Loucy (cell line): ENCODE measurements around the gene SYT6.

Source experiments
- H2AFZ ChIP-seq: fragments of 200-600 bp; sonication (generic); 2 replicates; pipeline ENCODE4 v1.6.0; 2016; ENCODE audit warnings: antibody characterized with exemption, mild to moderate bottlenecking, low read length, moderate library complexity
- H3F3A ChIP-seq: fragments of 200-600 bp; 2 replicates; pipeline ENCODE4 v1.6.0; 2016; ENCODE audit warnings: antibody characterized with exemption, low read depth, mild to moderate bottlenecking
- H3K27me3 ChIP-seq: fragments of 200-600 bp; sonication (generic); 2 replicates; pipeline ENCODE4 v1.6.1; 2014; ENCODE audit warnings: low read length, mild to moderate bottlenecking; ENCODE audit not compliant: insufficient read depth, poor library complexity, severe bottlenecking
- H3K36me3 ChIP-seq: fragments of 200-600 bp; sonication (generic); 2 replicates; pipeline ENCODE4 v1.6.1; 2016; ENCODE audit warnings: low read length; ENCODE audit not compliant: insufficient read depth
- H3K4me1 ChIP-seq: fragments of 200-600 bp; sonication (generic); 2 replicates; pipeline ENCODE4 v1.5.1; 2014; ENCODE audit warnings: low read length, mild to moderate bottlenecking; ENCODE audit not compliant: insufficient read depth, poor library complexity, severe bottlenecking
- H3K4me2 ChIP-seq: fragments of 200-600 bp; sonication (generic); 2 replicates; pipeline ENCODE4 v1.6.0; 2014; ENCODE audit warnings: antibody characterized with exemption, low read length, low read depth, mild to moderate bottlenecking; ENCODE audit not compliant: poor library complexity, severe bottlenecking
- H3K4me3 ChIP-seq: fragments of 200-600 bp; sonication (generic); 2 replicates; pipeline ENCODE4 v1.5.1; 2014; ENCODE audit warnings: low read length, mild to moderate bottlenecking, mixed read lengths; ENCODE audit not compliant: poor library complexity, severe bottlenecking
- H3K79me2 ChIP-seq: fragments of 200-600 bp; sonication (generic); 2 replicates; pipeline ENCODE4 v1.6.1; 2014; ENCODE audit warnings: low read length; ENCODE audit not compliant: insufficient read depth
- H3K9ac ChIP-seq: fragments of 200-600 bp; sonication (generic); 2 replicates; pipeline ENCODE4 v1.6.0; 2014; ENCODE audit warnings: mild to moderate bottlenecking, low read depth, low read length, moderate library complexity; ENCODE audit not compliant: poor library complexity, severe bottlenecking
- H3K9me2 ChIP-seq: fragments of 200-600 bp; sonication (generic); replicated peaks from 2 replicates; pipeline ENCODE4 v1.6.1; 2016; ENCODE audit warnings: low read depth, low read length, mixed read lengths
- H3K9me3 ChIP-seq: fragments of 200-600 bp; sonication (generic); 2 replicates; pipeline ENCODE4 v1.6.1; 2014; ENCODE audit warnings: mild to moderate bottlenecking, antibody characterized with exemption, low read length, low read depth; ENCODE audit not compliant: insufficient read depth
- H4K20me1 ChIP-seq: fragments of 200-600 bp; sonication (generic); 2 replicates; pipeline ENCODE4 v1.6.0; 2014; ENCODE audit warnings: antibody characterized with exemption, low read length, mild to moderate bottlenecking; ENCODE audit not compliant: insufficient read depth, poor library complexity, severe bottlenecking
- EZH2phosphoT487 ChIP-seq: fragments of 200-600 bp; IDR thresholded peaks from 2 replicates; pipeline ENCODE4 v1.6.1; 2018; ENCODE audit warnings: antibody characterized with exemption, mild to moderate bottlenecking, moderate library complexity, borderline replicate concordance
- TF ChIP-seq, protein P1 (sequence below): fragments of 200-600 bp; sonication (generic); conservative IDR thresholded peaks from 2 replicates; pipeline ENCODE4 v1.5.1; 2014; ENCODE audit warnings: mild to moderate bottlenecking, antibody characterized with exemption, low read length

Gene SYT6

DNA sequence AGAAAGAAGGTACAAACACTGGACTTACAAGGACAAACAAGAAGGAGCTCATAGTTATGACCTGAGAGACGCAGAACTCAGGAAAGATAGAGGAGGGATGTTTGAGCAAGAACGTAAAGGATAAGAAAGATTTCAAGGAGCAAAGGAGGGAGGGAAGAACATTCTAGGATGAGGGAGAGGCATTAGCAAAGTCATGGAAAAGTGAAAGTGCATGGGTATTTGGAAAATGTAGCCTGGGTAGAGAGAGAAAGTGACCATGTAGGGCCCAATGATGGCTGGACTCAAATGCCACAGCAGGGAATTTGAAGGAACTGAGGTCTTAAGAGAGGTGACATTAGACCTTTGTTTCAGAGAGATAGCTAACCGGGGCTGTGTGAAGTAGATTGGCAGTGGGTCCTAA, 76.5 kb downstream of the SYT6 start:
- no peak overlapping the region for H3K4me3 ChIP-seq
- H3K79me2 ChIP-seq: no peaks in the 10 kb centered on the region
- H3K9me3 ChIP-seq: no peaks in the 10 kb centered on the region; the same call in 1 of the 2 replicates
- no peak overlapping the region for H3K9ac ChIP-seq
- H3K36me3 ChIP-seq: no peaks in the 10 kb centered on the region
- H3K4me1 ChIP-seq: no peaks in the 10 kb centered on the region
- H4K20me1 ChIP-seq: no peaks in the 10 kb centered on the region
- H2AFZ ChIP-seq: no peak overlapping the region
- TF ChIP-seq EZH2phosphoT487: no peak
- TF ChIP-seq, protein P1, sequence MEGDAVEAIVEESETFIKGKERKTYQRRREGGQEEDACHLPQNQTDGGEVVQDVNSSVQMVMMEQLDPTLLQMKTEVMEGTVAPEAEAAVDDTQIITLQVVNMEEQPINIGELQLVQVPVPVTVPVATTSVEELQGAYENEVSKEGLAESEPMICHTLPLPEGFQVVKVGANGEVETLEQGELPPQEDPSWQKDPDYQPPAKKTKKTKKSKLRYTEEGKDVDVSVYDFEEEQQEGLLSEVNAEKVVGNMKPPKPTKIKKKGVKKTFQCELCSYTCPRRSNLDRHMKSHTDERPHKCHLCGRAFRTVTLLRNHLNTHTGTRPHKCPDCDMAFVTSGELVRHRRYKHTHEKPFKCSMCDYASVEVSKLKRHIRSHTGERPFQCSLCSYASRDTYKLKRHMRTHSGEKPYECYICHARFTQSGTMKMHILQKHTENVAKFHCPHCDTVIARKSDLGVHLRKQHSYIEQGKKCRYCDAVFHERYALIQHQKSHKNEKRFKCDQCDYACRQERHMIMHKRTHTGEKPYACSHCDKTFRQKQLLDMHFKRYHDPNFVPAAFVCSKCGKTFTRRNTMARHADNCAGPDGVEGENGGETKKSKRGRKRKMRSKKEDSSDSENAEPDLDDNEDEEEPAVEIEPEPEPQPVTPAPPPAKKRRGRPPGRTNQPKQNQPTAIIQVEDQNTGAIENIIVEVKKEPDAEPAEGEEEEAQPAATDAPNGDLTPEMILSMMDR: no peak
- no peaks in the 10 kb centered on the region for H3K9me2 ChIP-seq
- no peaks in the 10 kb centered on the region for H3K27me3 ChIP-seq
- H3K4me2 ChIP-seq: no peak overlapping the region
- no peaks in the 10 kb centered on the region for H3F3A ChIP-seq

DNA sequence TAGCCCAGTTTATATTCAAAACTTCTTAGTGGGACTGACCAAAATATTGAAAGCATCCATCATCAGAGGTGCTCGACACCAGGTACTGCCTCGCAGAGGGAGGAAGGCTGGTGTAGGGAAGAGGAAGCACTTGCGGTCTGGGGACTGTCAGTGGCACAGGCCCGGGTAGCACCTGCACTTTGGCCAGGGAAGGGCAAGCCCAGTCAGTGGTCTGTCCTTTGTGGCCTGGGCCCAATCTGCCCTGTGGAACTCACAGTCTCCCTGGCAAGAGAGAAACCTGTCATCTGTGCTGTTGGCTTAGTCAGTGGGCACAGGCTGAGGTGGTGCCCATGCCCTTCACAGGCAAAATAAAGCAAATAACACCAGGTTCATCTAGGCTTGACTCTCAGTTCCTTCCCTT, 77.4 kb downstream of the SYT6 start:
- H4K20me1 ChIP-seq: no peaks in the 10 kb centered on the region
- no peak overlapping the region for H3K4me3 ChIP-seq
- TF ChIP-seq EZH2phosphoT487: no peak
- TF ChIP-seq, protein P1: no peak
- H3F3A ChIP-seq: no peaks in the 10 kb centered on the region
- no peaks in the 10 kb centered on the region for H3K9me2 ChIP-seq
- no peaks in the 10 kb centered on the region; the same call in 1 of the 2 replicates for H3K9me3 ChIP-seq
- H3K4me1 ChIP-seq: no peaks in the 10 kb centered on the region
- H3K4me2 ChIP-seq: no peak overlapping the region
- H3K36me3 ChIP-seq: no peaks in the 10 kb centered on the region
- no peak overlapping the region for H3K9ac ChIP-seq
- H2AFZ ChIP-seq: no peak overlapping the region
- H3K27me3 ChIP-seq: no peaks in the 10 kb centered on the region
- H3K79me2 ChIP-seq: no peaks in the 10 kb centered on the region

DNA sequence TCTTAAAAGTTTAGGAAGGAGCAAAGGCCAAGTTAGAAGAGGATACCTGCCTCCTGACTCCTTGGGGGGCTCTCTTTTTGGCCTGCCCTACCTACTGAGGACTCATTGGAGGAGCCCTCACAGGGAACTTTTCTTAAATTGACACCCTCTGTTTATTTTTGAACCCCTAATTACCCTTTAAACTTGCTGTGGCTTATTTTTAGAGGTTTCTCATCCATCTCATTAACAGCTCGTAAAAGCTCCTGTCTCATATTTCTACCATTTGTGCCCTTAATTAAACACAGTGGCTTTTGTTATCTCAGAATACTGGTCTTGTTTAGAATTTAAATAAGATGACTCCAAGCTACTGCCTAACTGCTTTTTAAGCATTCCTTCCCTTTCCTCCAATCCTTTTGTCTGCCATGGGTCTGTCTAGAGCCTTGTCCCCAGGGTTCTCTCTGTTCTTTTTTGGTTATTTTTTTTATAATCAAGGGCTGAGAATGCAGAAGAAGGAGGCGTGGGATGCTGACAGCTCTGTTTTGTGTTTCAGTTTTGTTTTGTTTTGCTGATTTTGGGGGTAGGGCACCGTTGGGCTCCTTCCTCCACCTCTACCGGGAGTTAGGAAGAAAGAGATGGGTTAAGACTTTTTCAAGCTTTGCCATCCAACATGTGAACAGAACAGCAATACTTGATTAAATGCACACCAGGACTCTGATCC, 78.0 kb downstream of the SYT6 start:
- TF ChIP-seq, protein P1: no peak
- no peak for TF ChIP-seq EZH2phosphoT487
- no peaks in the 10 kb centered on the region for H3K27me3 ChIP-seq
- H3K9me2 ChIP-seq: no peaks in the 10 kb centered on the region
- no peaks in the 10 kb centered on the region for H4K20me1 ChIP-seq
- H3F3A ChIP-seq: no peaks in the 10 kb centered on the region
- H3K36me3 ChIP-seq: no peaks in the 10 kb centered on the region
- no peak overlapping the region for H2AFZ ChIP-seq
- H3K4me3 ChIP-seq: no peak overlapping the region
- H3K9me3 ChIP-seq: no peaks in the 10 kb centered on the region; the same call in 1 of the 2 replicates
- no peak overlapping the region for H3K4me2 ChIP-seq
- H3K9ac ChIP-seq: no peak overlapping the region
- H3K79me2 ChIP-seq: no peaks in the 10 kb centered on the region
- no peaks in the 10 kb centered on the region for H3K4me1 ChIP-seq
